CD4-positive, alpha-beta T cell treated with Interleukin-2 at 100 ng/mL for 4 hours (primary cell): Measurements from ENCODE around the gene CALM3.

ENCODE experiments used
- DNase-seq: peaks from one replicate; pipeline ENCODE4 v3.0.0-alpha.2; 2020; ENCODE audit warnings: low spot score

CALM3 gene

GRCh38 chr19:46600384-46601317 is 479 bp upstream of the CALM3 start:
- peak; percentile 98 for DNase-seq

- no peak for DNase-seq
Observed at GRCh38 chr19:46602392-46603194, 1.5 kb downstream of the CALM3 start.

- DNase-seq: no peak
Observed at GRCh38 chr19:46603195-46603637, 2.1 kb downstream of the CALM3 start.

- no peak for DNase-seq
Observed at GRCh38 chr19:46603752-46604231, 2.7 kb downstream of the CALM3 start.

- no peak for DNase-seq
Observed at GRCh38 chr19:46604781-46605355, 3.7 kb downstream of the CALM3 start.

GRCh38 chr19:46605356-46605821 is 4.3 kb downstream of the CALM3 start:
- no peak for DNase-seq

- DNase-seq: no peak
Observed at GRCh38 chr19:46606019-46606418, 4.9 kb downstream of the CALM3 start.

GRCh38 chr19:46606681-46607447 is 5.7 kb downstream of the CALM3 start:
- no peak for DNase-seq

- no peak for DNase-seq
Observed at GRCh38 chr19:46607448-46607841, 6.3 kb downstream of the CALM3 start.

- DNase-seq: no peak
Observed at GRCh38 chr19:46608178-46608577, 7.0 kb downstream of the CALM3 start.

- DNase-seq: no peak
Observed at GRCh38 chr19:46608581-46609345, 7.6 kb downstream of the CALM3 start.

GRCh38 chr19:46609511-46610412 is 8.6 kb downstream of the CALM3 start:
- DNase-seq: no peak

- DNase-seq: no peak
Observed at GRCh38 chr19:46610413-46610775, 9.3 kb downstream of the CALM3 start.

- DNase-seq: peak; percentile 43
Observed at GRCh38 chr19:46610851-46611770, 10.0 kb downstream of the CALM3 start.

- no peak for DNase-seq
Observed at GRCh38 chr19:46611776-46612175, 10.6 kb downstream of the CALM3 start.

GRCh38 chr19:46613525-46613924 is 12.4 kb downstream of the CALM3 start:
- DNase-seq: no peak

- DNase-seq: peak; percentile 83
Observed at GRCh38 chr19:46614114-46614722, 13.1 kb downstream of the CALM3 start.

- DNase-seq: no peak
Observed at GRCh38 chr19:46615966-46616365, 14.8 kb downstream of the CALM3 start.
